SK-N-SH (cell line): ENCODE measurements around the gene RAD51B.

Source experiments
- CTCF ChIP-seq: fragments of 200-600 bp; sonication (generic); IDR thresholded peaks from 2 replicates; pipeline ENCODE4 v1.6.1; 2017; ENCODE audit warnings: antibody characterized with exemption, mild to moderate bottlenecking, moderate library complexity
- EP300 ChIP-seq, 2 experiments: IDR thresholded peaks; 2 replicates each; pipeline versions ENCODE4 v1.4.0 to v1.6.1; 2012; ENCODE audit warnings: borderline replicate concordance in 1 of 2, low read depth in 1 of 2, low read length in 1 of 2
- EZH2phosphoT487 ChIP-seq: fragments of 200-600 bp; sonication (generic); IDR thresholded peaks from 2 replicates; pipeline ENCODE4 v1.6.1; 2017; ENCODE audit warnings: low read depth, mixed run types, mild to moderate bottlenecking, antibody characterized with exemption, moderate library complexity, borderline replicate concordance
- GATA2 ChIP-seq: sonication (generic); formaldehyde crosslinking; IDR thresholded peaks from 2 replicates; pipeline ENCODE4 v1.5.0; 2020; ENCODE audit warnings: mild to moderate bottlenecking, missing genetic modification reagents
- MEF2A ChIP-seq: IDR thresholded peaks from 2 replicates; pipeline ENCODE4 v1.4.0; 2012; ENCODE audit warnings: low read depth, borderline replicate concordance
- SIN3A ChIP-seq: IDR thresholded peaks from 2 replicates; pipeline ENCODE4 v1.6.1; 2012; ENCODE audit warnings: low read depth, mild to moderate bottlenecking, low read length, moderate library complexity, borderline replicate concordance
- TEAD4 ChIP-seq: IDR thresholded peaks from 2 replicates; pipeline ENCODE4 v1.4.0; 2012; ENCODE audit warnings: mild to moderate bottlenecking, borderline replicate concordance; ENCODE audit not compliant: insufficient read depth
- USF2 ChIP-seq: fragments of 150-350 bp; IDR thresholded peaks from 2 replicates; pipeline ENCODE4 v1.6.1; 2017; ENCODE audit warnings: antibody characterized with exemption, low read length, low read depth, borderline replicate concordance
- TF ChIP-seq, protein P1 (sequence below): IDR thresholded peaks from 2 replicates; pipeline ENCODE4 v1.4.0; 2012; ENCODE audit warnings: low read depth, borderline replicate concordance
- TF ChIP-seq, protein P2 (sequence below): IDR thresholded peaks from 2 replicates; pipeline ENCODE4 v1.4.0; 2012; ENCODE audit warnings: low read depth

DNA sequence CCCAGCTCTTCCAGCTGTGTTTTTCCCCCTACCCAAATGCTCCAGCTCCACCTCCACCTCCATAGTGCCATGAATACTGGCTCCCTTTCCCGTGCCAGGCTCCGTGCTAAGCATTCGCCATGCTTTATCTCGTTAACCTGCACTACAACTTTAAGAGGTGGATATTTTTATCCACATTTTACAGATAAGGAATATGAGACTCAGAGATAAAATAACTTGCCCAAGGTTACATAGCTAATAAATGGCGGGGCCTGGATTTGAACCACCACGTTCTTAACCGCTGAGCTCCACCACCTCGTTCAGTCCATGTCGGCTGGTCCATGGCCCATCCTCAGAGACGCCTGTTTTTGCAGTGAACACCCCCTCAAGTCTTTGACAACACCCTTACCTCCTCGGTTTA is 858.3 kb downstream of the RAD51B start:
- TF ChIP-seq MEF2A = no peak
- TF ChIP-seq CTCF = no peak
- no peak for TF ChIP-seq USF2
- TF ChIP-seq, protein P1, sequence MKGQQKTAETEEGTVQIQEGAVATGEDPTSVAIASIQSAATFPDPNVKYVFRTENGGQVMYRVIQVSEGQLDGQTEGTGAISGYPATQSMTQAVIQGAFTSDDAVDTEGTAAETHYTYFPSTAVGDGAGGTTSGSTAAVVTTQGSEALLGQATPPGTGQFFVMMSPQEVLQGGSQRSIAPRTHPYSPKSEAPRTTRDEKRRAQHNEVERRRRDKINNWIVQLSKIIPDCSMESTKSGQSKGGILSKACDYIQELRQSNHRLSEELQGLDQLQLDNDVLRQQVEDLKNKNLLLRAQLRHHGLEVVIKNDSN = no peak
- no peak for TF ChIP-seq EP300 (IDR thresholded peaks at IDR 0.05; ENCODE audit: borderline replicate concordance in 1 of 2, low read depth in 1 of 2, low read length in 1 of 2)
- TF ChIP-seq SIN3A = no peak
- TF ChIP-seq, protein P2, sequence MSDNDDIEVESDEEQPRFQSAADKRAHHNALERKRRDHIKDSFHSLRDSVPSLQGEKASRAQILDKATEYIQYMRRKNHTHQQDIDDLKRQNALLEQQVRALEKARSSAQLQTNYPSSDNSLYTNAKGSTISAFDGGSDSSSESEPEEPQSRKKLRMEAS = no peak
- TF ChIP-seq GATA2 (CRISPR knock-in tag) = no peak
- no peak for TF ChIP-seq EZH2phosphoT487
- TF ChIP-seq TEAD4 = no peak
